ENCODE measurements around the gene CDIP1. TPM values are rescaled to one million over a fixed set of nuclear protein-coding genes. Genes with fewer than 3 reads are reported as not detected.
"Not testable (repeated sequence)": the region's sequence is repeated elsewhere in the genome, so short reads cannot be mapped to it uniquely, and the experiment has no call there.

CDIP1 gene
- total RNA-seq, 4 donors from 2014 or later = 14.7 to 30.0 (median 21.3) TPM

DNA sequence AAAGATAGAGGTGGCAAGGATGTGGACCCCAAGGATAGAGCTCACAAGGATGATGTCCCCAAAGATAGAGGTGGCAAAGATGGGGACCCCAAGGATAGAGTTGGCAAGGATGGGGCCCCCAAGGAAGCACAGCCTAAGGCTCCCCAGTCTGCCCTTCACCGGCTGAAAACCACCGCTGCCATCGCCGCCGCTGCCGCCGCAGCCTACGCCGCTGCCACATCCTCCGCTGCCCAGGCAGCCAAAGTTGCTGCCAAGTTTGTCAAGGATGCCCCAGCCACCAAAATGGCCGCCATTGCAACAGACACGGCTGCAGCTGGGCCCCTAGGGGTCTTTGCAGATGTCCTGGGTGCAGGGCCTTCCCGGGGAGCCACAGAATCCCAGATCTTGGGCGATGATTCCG is 37.4 kb upstream of the CDIP1 start:
- peaks cover 2% of the 10 kb centered on the region for H3K27me3 ChIP-seq
- WGBS = 95% methylated on average over 12 of the region's 15 CpGs
- H3K27ac ChIP-seq = no peak overlapping the region
- H3K4me3 ChIP-seq = no peak overlapping the region
- no peak for DNase-seq (ENCODE audit: low spot score in 2 of 2)
- no peaks in the 10 kb centered on the region for H3K9me3 ChIP-seq
- no peaks in the 10 kb centered on the region for H3K4me1 ChIP-seq
- no peaks in the 10 kb centered on the region for H3K36me3 ChIP-seq
- TF ChIP-seq POLR2AphosphoS5 (IDR thresholded peaks at IDR 0.05) (no peak), POLR2A (IDR thresholded peaks at IDR 0.05) (no peak), EP300 (IDR thresholded peaks at IDR 0.05) (no peak)
- TF ChIP-seq, protein P1, sequence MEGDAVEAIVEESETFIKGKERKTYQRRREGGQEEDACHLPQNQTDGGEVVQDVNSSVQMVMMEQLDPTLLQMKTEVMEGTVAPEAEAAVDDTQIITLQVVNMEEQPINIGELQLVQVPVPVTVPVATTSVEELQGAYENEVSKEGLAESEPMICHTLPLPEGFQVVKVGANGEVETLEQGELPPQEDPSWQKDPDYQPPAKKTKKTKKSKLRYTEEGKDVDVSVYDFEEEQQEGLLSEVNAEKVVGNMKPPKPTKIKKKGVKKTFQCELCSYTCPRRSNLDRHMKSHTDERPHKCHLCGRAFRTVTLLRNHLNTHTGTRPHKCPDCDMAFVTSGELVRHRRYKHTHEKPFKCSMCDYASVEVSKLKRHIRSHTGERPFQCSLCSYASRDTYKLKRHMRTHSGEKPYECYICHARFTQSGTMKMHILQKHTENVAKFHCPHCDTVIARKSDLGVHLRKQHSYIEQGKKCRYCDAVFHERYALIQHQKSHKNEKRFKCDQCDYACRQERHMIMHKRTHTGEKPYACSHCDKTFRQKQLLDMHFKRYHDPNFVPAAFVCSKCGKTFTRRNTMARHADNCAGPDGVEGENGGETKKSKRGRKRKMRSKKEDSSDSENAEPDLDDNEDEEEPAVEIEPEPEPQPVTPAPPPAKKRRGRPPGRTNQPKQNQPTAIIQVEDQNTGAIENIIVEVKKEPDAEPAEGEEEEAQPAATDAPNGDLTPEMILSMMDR (IDR thresholded peaks at IDR 0.05) = no peak

DNA sequence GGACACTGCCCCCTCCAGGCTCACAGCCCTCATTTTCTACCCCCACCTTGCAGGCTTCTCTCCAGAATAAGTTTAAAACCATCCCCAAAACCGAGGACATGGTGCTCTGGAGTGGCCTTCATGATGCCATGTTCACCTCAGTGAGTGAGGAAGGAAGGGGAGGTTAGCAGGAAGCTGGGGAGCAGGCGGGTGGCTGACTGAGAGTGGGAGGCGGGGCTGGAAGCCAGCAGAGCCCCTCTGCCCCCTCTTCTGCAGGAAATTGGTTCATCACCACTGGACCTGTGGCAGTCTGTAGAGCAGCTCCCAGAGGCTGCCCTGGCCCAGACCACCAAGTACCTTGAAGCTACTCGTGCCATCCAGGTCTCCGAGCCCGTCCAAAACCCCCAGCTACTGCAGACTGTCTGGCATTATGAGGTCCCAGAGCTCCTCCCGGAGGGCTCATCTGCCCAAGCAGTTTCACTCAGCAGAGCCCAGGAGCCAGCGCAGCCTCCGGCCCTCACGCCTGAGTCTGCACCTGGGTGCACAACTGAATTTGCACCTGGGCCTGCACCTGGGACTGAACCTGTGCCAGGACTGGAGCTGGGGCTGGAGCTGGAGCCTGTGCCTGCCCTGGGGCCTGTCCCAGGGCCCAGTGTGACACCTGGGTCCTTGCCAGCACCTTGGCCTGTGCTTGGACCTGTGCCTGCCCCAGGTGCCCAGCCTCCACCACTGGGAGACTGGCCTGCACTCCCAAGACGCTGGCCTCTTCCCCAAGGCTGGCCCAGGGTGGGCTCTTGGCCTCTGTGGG is 36.5 kb upstream of the CDIP1 start:
- WGBS = 77% methylated on average over 7 of the region's 11 CpGs

DNA sequence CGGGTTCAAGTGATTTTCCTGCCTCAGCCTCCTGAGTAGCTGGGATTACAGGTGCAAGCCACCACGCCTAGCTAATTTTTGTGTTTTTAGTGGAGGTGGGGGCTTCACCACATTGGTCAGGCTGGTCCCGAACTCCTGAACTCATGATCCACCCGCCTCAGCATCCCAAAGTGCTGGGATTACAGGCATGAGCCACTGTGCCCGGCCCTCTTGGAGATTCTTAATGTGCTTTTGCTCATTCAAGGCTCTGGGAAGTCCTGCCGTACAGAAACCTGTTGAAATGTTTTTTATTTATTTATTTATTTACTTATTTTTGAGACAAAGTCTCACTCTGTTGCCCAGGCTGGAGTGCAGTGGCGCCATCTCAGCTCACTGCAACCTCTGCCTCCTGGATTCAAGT is 35.4 kb upstream of the CDIP1 start:
- 74% methylated on average over 7 of the region's 7 CpGs for WGBS
- not testable (repeated sequence) for DNase-seq (ENCODE audit: low spot score in 2 of 2); H3K36me3 ChIP-seq; H3K4me3 ChIP-seq; H3K9me3 ChIP-seq; H3K27me3 ChIP-seq; H3K27ac ChIP-seq; H3K4me1 ChIP-seq

More for the DNA sequence above, 36.5 kb upstream of the CDIP1 start:
- H3K27ac ChIP-seq = no peak overlapping the region
- H3K4me3 ChIP-seq = no peak overlapping the region
- TF ChIP-seq POLR2A (IDR thresholded peaks at IDR 0.05) = no peak
- TF ChIP-seq EP300 (IDR thresholded peaks at IDR 0.05) = no peak
- TF ChIP-seq POLR2AphosphoS5 (IDR thresholded peaks at IDR 0.05) = no peak
- TF ChIP-seq, protein P1 (IDR thresholded peaks at IDR 0.05) = no peak
- H3K9me3 ChIP-seq = no peaks in the 10 kb centered on the region
- no peak for DNase-seq (ENCODE audit: low spot score in 2 of 2)
- peaks cover 2% of the 10 kb centered on the region for H3K27me3 ChIP-seq
- H3K4me1 ChIP-seq = no peaks in the 10 kb centered on the region
- no peaks in the 10 kb centered on the region for H3K36me3 ChIP-seq

DNA sequence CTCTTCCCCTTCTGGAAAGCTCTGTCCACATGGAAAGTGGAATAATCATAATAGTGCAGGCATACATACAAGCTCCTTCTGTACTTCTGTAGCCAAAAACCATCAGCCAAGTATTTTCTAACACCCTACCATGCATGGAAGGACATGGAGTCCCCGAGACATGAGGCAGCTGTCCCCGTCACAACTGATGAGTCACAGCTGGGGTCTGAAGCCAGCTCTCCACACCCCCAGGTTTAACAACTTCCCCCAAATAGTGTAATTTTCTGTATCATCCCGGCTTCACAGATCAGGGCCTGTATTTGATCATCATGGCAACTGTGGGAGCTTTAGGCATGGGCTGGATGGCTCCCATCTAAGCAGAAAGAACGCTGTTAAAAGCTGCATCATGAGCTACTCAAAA is 34.1 kb upstream of the CDIP1 start:
- 63% methylated on average over 3 of the region's 4 CpGs for WGBS
- no peaks in the 10 kb centered on the region for H3K9me3 ChIP-seq
- peaks cover 2% of the 10 kb centered on the region for H3K27me3 ChIP-seq
- TF ChIP-seq, protein P1 (IDR thresholded peaks at IDR 0.05) = no peak
- TF ChIP-seq POLR2AphosphoS5 (IDR thresholded peaks at IDR 0.05) (no peak), POLR2A (IDR thresholded peaks at IDR 0.05) (no peak), EP300 (IDR thresholded peaks at IDR 0.05) (no peak)
- no peak overlapping the region for H3K4me3 ChIP-seq
- H3K4me1 ChIP-seq = no peaks in the 10 kb centered on the region
- no peaks in the 10 kb centered on the region for H3K36me3 ChIP-seq
- DNase-seq (ENCODE audit: low spot score in 2 of 2) = no peak
- no peak overlapping the region for H3K27ac ChIP-seq

DNA sequence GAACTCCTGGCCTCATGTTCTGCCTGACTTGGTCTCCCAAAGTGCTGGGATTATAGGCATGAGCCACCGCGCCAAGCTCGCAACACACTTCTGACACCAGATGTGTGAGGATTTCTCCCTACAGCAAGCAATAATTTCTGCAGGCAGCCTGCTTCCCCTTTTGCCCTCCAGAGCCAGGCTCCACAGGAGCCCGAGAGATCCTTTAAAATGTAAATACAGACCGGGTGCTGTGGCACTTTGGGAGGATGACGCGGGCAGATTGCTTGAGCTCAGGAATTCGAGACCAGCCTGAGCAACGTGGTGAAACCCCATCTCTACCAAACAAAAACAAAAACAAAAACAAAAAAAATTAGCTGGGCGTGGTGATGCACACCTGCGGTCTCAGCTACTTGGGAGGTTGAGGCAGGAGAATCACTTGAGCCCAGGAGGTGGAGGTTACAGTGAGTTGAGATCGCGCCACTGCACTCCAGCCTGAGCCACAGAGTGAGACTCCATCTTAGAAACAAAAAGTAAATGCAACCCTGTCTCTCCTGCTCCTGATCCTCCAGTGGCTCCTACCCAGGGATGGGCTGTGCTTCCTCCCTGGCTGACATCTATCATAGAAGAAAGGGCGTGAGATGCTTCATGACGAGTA is 32.2 kb upstream of the CDIP1 start:
- no peaks in the 10 kb centered on the region for H3K36me3 ChIP-seq
- WGBS = 82% methylated on average over 15 of the region's 15 CpGs
- no peak overlapping the region for H3K4me3 ChIP-seq
- no peaks in the 10 kb centered on the region for H3K9me3 ChIP-seq
- H3K27ac ChIP-seq = no peak overlapping the region
- TF ChIP-seq POLR2A (IDR thresholded peaks at IDR 0.05) (no peak), EP300 (IDR thresholded peaks at IDR 0.05) (no peak), POLR2AphosphoS5 (IDR thresholded peaks at IDR 0.05) (no peak)
- TF ChIP-seq, protein P1 (IDR thresholded peaks at IDR 0.05) = no peak
- peaks cover 2% of the 10 kb centered on the region for H3K27me3 ChIP-seq
- H3K4me1 ChIP-seq = no peaks in the 10 kb centered on the region
- no peak for DNase-seq (ENCODE audit: low spot score in 2 of 2)
